Panc1 (cell line): ENCODE data around the gene ZSCAN21. TPM values are rescaled to one million over a fixed set of nuclear protein-coding genes. Genes with fewer than 3 reads are reported as not detected.

ENCODE experiments used
- ATAC-seq: fragments of 200-7000 bp; cut with Tn5 transposase; 2 replicates; pipeline ENCODE4 v1.9.1; 2020; ENCODE audit warnings: mild to moderate bottlenecking, moderate library complexity
- BruUV-seq: library from RNA; stranded (reverse); fragments of 400-500 nt; replicated peaks from 2 replicates; lab custom pipeline; 2021; lab: Mats Ljungman, UMichigan
- CTCF ChIA-PET: fragments of 300-600 bp; sonication (Branson Sonifier 250); formaldehyde crosslinking; loops from one replicate; lab custom pipeline; 2022; ENCODE audit warnings: antibody characterized with exemption; lab: Charles Lee
- POLR2A ChIA-PET: fragments of 300-600 bp; sonication (Branson Sonifier 250); formaldehyde crosslinking; loops from one replicate; lab custom pipeline; 2022; ENCODE audit warnings: antibody characterized with exemption; lab: Charles Lee
- DNase-seq: peaks from one replicate; pipeline ENCODE4 v3.0.0-alpha.2; 2010; ENCODE audit warnings: low read depth, low spot score
- H3K27ac ChIP-seq: 2 replicates; pipeline ENCODE4 v1.5.1; 2011; ENCODE audit warnings: mild to moderate bottlenecking, low read length, inconsistent platforms
- H3K27me3 ChIP-seq: fragments of 200-500 bp; sonication (Bioruptor generic); 2 replicates; pipeline ENCODE4 v1.6.0; 2014; ENCODE audit warnings: low read length, inconsistent platforms; ENCODE audit not compliant: control insufficient read depth, insufficient read depth
- H3K36me3 ChIP-seq: fragments of 200-500 bp; sonication (Bioruptor generic); 2 replicates; pipeline ENCODE4 v1.5.1; 2014; ENCODE audit warnings: inconsistent platforms, mild to moderate bottlenecking, low read length, moderate library complexity; ENCODE audit not compliant: control insufficient read depth, insufficient read depth
- H3K4me1 ChIP-seq: 2 replicates; pipeline ENCODE4 v1.5.1; 2011; ENCODE audit warnings: inconsistent platforms, mild to moderate bottlenecking, low read length, moderate library complexity; ENCODE audit not compliant: control insufficient read depth, insufficient read depth
- H3K4me3 ChIP-seq, 2 experiments: 2 replicates each; pipeline ENCODE4 v1.5.1; 2011 to 2012; ENCODE audit warnings: low read depth in 2 of 2, low read length in 2 of 2, mild to moderate bottlenecking in 2 of 2, inconsistent platforms in 1 of 2, moderate library complexity in 1 of 2
- H3K9me3 ChIP-seq: fragments of 200-500 bp; sonication (Bioruptor generic); 2 replicates; pipeline ENCODE4 v1.5.1; 2014; ENCODE audit warnings: low read depth, mild to moderate bottlenecking, inconsistent platforms, low read length, moderate library complexity; ENCODE audit not compliant: control insufficient read depth, insufficient read depth
- POLR2AphosphoS5 ChIP-seq: IDR thresholded peaks from 2 replicates; pipeline ENCODE4 v1.6.1; 2012; ENCODE audit warnings: mild to moderate bottlenecking, low read depth, low read length, moderate library complexity
- SIN3A ChIP-seq: IDR thresholded peaks from 2 replicates; pipeline ENCODE4 v1.6.1; 2012; ENCODE audit warnings: low read depth, mild to moderate bottlenecking, low read length, moderate library complexity, borderline replicate concordance; ENCODE audit not compliant: insufficient read depth
- TCF7L2 ChIP-seq: IDR thresholded peaks from 2 replicates; pipeline ENCODE4 v1.6.1; 2011; ENCODE audit warnings: mild to moderate bottlenecking, low read depth, low read length, inconsistent platforms
- in situ Hi-C: cut with HindIII; loops from 2 replicates; pipeline ENCODE4 v1.10.0; 2016; ENCODE audit warnings: low sequenced_read_pairs, low pct_unique_long_range_greater_than_20kb
- intact Hi-C: fragments of 100-400 bp; cut with micrococcal nuclease; formaldehyde crosslinking; loops from one replicate; pipeline ENCODE4 v1.10.0; 2022; ENCODE audit not compliant: unreplicated experiment
- total RNA-seq: library from RNA; stranded (reverse); gene quantifications from one replicate; pipeline ENCODE4 v1.2.1, GENCODE V29; 2021; ENCODE audit not compliant: unreplicated experiment
- TF ChIP-seq, protein P1 (sequence below), 2 experiments: IDR thresholded peaks; 2 replicates each; pipeline ENCODE4 v1.6.1; 2011 to 2012; ENCODE audit warnings: low read depth in 2 of 2, control low read depth in 1 of 2, low read length in 1 of 2, mild to moderate bottlenecking in 1 of 2, moderate library complexity in 1 of 2; ENCODE audit not compliant: insufficient read depth in 1 of 2
- TF ChIP-seq, protein P2 (sequence below): fragments of 450-650 bp; IDR thresholded peaks from 2 replicates; pipeline ENCODE4 v1.5.1; 2017; ENCODE audit warnings: mild to moderate bottlenecking

Gene ZSCAN21
- total RNA-seq, 1 experiment from 2014 or later, result 13.4 TPM

DNA sequence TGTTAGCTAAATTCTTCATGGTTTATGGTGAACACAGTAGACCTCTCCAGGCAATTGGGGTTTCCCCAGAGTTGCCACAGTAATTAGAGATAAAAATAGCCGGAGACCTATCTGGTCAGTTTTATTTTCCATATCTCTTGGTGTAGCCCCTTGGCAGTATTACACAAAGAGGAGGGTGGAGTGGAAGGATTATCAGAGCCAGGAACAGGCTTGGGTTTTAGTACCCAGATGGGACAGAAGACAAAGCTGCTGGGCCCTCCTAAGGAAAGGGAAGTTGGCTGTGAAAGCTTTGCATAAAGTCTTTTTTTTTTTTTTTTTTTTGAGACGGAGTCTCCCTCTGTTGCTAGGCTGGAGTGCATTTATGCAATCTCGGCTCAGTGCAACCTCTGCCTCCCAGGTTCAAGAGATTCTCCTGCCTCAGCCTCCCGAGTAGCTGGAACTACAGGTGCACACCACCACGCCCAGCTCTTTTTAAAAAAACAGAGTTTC lies 9.7 kb downstream of the ZSCAN21 start:
- Histone ChIP-seq H3K36me3 (no peaks in the 10 kb centered on the region), H3K27me3 (no peaks in the 10 kb centered on the region), H3K4me3 (no peak overlapping the region), H3K4me1 (no peaks in the 10 kb centered on the region), H3K9me3 (no peaks in the 10 kb centered on the region), H3K27ac (no peak overlapping the region)
- intact Hi-C loops, result loop anchor here (5.0 to 10.0 kb wide), 2 partner anchors 144 to 552 kb away; partner anchors contain the start of gene TRIM4
- ATAC-seq (no peak), DNase-seq (no peak)
- POLR2A ChIA-PET, result interaction anchor here (0.6 kb wide), 3 partner anchors 33 to 173 kb away, joined by 3 to 10 read pairs (median 7); no protein-coding TSS in a partner anchor
- CTCF ChIA-PET, result interaction anchor here (0.7 kb wide), 1 partner anchor 112 kb away, joined by 8 read pairs; no protein-coding TSS in a partner anchor
- in situ Hi-C loops, result no loop called here
- BruUV-seq, result no TSS peak
- no peak for TF ChIP-seq POLR2AphosphoS5
- TF ChIP-seq SIN3A, result no peak
- TF ChIP-seq, protein P1, sequence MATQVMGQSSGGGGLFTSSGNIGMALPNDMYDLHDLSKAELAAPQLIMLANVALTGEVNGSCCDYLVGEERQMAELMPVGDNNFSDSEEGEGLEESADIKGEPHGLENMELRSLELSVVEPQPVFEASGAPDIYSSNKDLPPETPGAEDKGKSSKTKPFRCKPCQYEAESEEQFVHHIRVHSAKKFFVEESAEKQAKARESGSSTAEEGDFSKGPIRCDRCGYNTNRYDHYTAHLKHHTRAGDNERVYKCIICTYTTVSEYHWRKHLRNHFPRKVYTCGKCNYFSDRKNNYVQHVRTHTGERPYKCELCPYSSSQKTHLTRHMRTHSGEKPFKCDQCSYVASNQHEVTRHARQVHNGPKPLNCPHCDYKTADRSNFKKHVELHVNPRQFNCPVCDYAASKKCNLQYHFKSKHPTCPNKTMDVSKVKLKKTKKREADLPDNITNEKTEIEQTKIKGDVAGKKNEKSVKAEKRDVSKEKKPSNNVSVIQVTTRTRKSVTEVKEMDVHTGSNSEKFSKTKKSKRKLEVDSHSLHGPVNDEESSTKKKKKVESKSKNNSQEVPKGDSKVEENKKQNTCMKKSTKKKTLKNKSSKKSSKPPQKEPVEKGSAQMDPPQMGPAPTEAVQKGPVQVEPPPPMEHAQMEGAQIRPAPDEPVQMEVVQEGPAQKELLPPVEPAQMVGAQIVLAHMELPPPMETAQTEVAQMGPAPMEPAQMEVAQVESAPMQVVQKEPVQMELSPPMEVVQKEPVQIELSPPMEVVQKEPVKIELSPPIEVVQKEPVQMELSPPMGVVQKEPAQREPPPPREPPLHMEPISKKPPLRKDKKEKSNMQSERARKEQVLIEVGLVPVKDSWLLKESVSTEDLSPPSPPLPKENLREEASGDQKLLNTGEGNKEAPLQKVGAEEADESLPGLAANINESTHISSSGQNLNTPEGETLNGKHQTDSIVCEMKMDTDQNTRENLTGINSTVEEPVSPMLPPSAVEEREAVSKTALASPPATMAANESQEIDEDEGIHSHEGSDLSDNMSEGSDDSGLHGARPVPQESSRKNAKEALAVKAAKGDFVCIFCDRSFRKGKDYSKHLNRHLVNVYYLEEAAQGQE (IDR thresholded peaks at IDR 0.05; ENCODE audit: insufficient read depth in 1 of 2, low read depth in 2 of 2, low read length in 1 of 2), result no peak
- TF ChIP-seq, protein P2, sequence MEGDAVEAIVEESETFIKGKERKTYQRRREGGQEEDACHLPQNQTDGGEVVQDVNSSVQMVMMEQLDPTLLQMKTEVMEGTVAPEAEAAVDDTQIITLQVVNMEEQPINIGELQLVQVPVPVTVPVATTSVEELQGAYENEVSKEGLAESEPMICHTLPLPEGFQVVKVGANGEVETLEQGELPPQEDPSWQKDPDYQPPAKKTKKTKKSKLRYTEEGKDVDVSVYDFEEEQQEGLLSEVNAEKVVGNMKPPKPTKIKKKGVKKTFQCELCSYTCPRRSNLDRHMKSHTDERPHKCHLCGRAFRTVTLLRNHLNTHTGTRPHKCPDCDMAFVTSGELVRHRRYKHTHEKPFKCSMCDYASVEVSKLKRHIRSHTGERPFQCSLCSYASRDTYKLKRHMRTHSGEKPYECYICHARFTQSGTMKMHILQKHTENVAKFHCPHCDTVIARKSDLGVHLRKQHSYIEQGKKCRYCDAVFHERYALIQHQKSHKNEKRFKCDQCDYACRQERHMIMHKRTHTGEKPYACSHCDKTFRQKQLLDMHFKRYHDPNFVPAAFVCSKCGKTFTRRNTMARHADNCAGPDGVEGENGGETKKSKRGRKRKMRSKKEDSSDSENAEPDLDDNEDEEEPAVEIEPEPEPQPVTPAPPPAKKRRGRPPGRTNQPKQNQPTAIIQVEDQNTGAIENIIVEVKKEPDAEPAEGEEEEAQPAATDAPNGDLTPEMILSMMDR, result no peak
- TF ChIP-seq TCF7L2, result no peak

DNA sequence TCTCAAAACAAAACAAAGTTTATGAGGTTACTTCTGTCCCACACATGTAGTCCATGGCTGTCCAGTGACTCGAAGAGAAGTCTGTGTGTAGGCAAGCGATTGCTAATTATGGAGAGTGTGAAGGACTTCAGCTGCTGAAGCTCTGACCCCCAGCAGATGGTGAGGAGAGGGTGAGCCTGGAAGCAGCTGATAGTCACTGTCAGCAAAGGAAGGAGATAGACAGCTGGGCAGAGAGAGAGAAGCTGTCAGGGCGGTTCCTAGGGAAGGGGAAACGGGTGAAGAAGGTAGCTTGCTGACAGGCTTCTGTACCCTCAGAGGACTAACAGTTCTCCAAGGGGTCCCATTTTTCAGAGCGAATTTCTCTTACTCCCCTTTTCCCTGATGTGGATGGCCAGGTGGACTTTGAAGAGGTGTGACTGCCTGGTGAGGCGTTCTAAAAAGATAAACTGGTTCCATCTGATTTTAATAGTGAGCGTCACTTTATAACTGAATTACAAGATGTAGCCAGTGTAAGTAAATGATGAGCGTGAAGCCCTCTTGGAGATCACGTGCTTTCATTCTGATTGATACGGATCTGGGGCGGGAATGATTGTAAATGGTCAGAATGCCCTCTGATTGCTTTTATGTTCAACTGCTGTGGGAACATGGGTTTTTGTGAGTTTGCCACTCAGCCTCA lies 12.1 kb downstream of the ZSCAN21 start:
- no peaks in the 10 kb centered on the region for H3K27me3 ChIP-seq
- POLR2A ChIA-PET, result interaction anchor here (0.6 kb wide), 1 partner anchor 308 kb away, joined by 6 read pairs; no protein-coding TSS in a partner anchor
- TF ChIP-seq SIN3A, result no peak
- TF ChIP-seq, protein P1 (IDR thresholded peaks at IDR 0.05; ENCODE audit: insufficient read depth in 1 of 2, low read depth in 2 of 2, low read length in 1 of 2), result no peak
- TF ChIP-seq TCF7L2, result no peak
- TF ChIP-seq POLR2AphosphoS5, result no peak
- TF ChIP-seq, protein P2, result no peak

More for the DNA sequence above, 12.1 kb downstream of the ZSCAN21 start:
- in situ Hi-C loops (no loop called here), intact Hi-C loops (no loop called here)
- no peaks in the 10 kb centered on the region for H3K9me3 ChIP-seq
- CTCF ChIA-PET, result no interaction called here
- H3K4me1 ChIP-seq, result no peaks in the 10 kb centered on the region; the same call in 1 of the 2 replicates
- BruUV-seq, result no TSS peak
- ATAC-seq (no peak), DNase-seq (no peak)
- no peaks in the 10 kb centered on the region for H3K36me3 ChIP-seq
- no peak overlapping the region for H3K4me3 ChIP-seq
- H3K27ac ChIP-seq, result no peak overlapping the region
